A549 treated with AZD2906 at 1 μM for 4 hours (cell line): ENCODE results near the gene ZXDA. TPM values are rescaled to one million over a fixed set of nuclear protein-coding genes. Genes with fewer than 3 reads are reported as not detected.

Experiments
- total RNA-seq: library from RNA; stranded (reverse); fragments of 200-300 nt; extraction: Qiagen RNA extraction; gene quantifications from 5 replicates; pipeline ENCODE4 v1.2.3, GENCODE V29; 2022

Gene ZXDA, protein sequence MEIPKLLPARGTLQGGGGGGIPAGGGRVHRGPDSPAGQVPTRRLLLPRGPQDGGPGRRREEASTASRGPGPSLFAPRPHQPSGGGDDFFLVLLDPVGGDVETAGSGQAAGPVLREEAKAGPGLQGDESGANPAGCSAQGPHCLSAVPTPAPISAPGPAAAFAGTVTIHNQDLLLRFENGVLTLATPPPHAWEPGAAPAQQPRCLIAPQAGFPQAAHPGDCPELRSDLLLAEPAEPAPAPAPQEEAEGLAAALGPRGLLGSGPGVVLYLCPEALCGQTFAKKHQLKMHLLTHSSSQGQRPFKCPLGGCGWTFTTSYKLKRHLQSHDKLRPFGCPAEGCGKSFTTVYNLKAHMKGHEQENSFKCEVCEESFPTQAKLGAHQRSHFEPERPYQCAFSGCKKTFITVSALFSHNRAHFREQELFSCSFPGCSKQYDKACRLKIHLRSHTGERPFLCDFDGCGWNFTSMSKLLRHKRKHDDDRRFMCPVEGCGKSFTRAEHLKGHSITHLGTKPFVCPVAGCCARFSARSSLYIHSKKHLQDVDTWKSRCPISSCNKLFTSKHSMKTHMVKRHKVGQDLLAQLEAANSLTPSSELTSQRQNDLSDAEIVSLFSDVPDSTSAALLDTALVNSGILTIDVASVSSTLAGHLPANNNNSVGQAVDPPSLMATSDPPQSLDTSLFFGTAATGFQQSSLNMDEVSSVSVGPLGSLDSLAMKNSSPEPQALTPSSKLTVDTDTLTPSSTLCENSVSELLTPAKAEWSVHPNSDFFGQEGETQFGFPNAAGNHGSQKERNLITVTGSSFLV
- 1.7 to 1.9 TPM (median 1.8 TPM) in 5 replicates for total RNA-seq

DNA sequence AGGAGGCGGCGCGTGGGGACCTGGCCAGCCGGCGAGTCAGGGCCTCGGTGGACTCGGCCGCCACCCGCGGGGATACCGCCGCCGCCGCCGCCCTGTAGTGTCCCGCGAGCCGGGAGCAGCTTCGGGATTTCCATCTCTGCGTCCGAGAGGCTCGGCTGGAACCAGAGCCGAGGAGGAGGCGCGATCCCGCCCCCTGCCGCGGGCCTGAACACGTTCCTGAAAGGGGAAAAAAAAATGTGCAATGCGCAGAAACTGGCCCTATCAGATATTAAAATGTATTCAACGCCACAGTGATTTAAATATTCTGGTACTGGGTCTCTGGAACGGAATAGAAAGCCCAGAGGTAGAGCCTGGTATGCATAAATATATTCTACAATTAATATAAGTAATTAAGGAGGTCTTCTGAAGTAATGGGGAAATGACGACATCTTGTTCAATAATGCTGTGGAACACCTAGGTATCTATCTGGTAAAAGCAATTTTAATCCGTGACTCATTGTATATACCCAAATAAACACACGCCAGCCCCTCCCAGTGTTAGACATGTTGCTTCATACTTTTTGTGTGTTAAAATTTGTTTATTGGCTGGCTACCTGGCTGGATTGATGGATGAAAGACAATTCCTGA lies at the start of gene ZXDA:
Gene ZXDA (minus strand): TSS at position 172 of the 626 bp plus-strand sequence. CDS start 38 bp downstream, at position 134.

Other genes starting within 250 kb of the ZXDA start
- not detected in 5 replicates for gene NLRP2B, start 230.2 kb downstream of the ZXDA start, total RNA-seq